ENCODE results near the gene SCAND1.
"Not testable (repeated sequence)": the region's sequence is repeated elsewhere in the genome, so short reads cannot be mapped to it uniquely, and the experiment has no call there.

The SCAND1 gene

GRCh38 chr20:35954200-35954906, at the start of gene SCAND1:
SCAND1 (minus strand) TSS chr20:35954502; CDS start chr20:35954284, 218 bp downstream.
- peak; percentile 85 to 95 for DNase-seq

DNA sequence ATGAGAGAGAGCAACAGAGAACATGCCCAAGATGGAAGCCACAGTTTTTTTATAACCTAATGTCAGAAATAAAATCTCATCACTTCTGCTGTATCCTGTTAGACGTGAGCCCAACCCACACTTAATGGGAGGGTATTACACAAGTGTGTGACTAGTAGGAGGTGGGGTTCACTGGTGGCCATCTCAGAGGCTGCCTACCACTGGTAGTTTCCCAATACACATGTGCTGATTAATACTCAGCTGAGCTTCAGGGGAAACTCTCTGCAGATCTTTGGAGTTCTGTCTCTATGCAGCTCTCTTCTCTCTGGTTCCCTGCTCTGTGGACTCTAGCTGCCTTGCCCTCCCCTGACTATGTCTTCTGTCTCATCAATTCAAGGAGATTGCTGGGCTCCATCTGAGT, 49.7 kb upstream of the SCAND1 start:
- DNase-seq, result no peak

GRCh38 chr20:36002855-36003254, 48.6 kb upstream of the SCAND1 start:
- DNase-seq, result no peak

DNA sequence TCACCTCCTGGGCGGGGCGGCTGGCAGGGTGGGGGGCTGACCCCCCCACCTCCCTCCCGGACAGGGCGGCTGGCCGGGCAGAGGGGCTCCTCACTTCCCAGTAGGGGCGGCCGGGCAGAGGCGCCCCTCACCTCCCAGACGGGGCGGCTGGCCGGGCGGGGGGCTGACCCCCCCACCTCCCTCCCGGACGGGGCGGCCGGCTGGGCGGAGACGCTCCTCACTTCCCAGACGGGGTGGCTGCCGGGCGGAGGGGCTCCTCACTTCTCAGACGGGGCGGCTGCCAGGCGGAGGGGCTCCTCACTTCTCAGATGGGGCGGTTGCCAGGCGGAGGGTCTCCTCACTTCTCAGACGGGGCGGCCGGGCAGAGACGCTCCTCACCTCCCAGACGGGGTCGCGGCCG, 47.0 kb upstream of the SCAND1 start:
- not testable (repeated sequence) for DNase-seq

GRCh38 chr20:35996492-35996891, 42.2 kb upstream of the SCAND1 start:
- not testable (repeated sequence) for DNase-seq

- peak; percentile 19 to 60 for DNase-seq
These were observed 40.7 kb upstream of the SCAND1 start for GRCh38 chr20:35994994-35995453.

GRCh38 chr20:35992713-35993335, 38.5 kb upstream of the SCAND1 start:
- peak in 1 of 2 experiments; percentile 28 for DNase-seq

DNA sequence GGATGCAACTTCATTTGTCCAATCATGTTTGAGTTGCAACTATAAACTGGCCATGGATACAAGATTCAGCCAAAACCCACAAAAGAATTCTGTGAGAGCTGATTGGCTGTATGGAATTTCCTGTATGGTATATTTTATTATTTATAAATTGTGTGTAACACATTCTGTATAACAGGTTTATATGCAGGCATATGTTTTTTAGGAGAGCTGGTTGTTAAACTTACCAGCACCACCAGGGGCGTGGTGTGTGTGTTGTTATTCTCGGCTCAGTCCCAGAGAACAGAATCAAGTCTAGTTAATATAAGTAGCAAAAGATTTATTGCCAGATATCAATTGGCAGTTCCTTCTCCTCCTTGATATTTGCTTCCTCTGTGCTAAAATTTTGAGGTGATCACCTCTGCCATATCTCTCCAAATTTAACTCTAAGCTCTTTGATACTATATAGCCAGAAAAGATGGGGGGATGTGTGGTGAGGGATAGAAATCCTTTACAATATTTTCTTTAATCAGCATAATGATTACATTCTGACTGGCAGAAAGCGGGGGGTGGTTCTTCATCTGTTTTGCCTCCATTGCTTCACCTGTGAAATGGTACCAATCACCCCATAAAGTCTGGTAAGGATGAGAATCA, 37.0 kb upstream of the SCAND1 start:
- no peak for DNase-seq

- DNase-seq, result no peak
These were observed 34.7 kb upstream of the SCAND1 start for GRCh38 chr20:35988910-35989463.

GRCh38 chr20:35985806-35986205, 31.5 kb upstream of the SCAND1 start:
- DNase-seq, result no peak

DNA sequence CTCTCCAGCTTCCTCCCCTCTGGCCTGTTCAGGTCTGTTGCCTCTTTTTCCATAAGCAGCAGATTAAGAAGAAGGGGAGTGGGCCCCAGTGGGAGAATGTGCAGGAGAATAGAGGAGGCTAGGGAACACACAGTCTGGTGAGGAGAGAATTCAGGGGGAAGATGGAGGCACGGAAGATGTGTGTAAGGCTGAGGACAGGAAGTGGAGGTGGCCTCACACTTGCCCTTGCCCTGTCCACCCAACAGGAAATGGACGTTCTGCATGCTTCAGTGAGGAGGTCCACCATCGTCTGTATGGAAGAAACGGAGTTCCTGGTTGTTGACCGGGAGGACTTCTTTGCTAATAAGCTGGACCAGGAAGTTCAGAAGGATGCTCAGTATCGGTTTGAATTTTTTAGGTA, 30.1 kb upstream of the SCAND1 start:
- no peak for DNase-seq

DNA sequence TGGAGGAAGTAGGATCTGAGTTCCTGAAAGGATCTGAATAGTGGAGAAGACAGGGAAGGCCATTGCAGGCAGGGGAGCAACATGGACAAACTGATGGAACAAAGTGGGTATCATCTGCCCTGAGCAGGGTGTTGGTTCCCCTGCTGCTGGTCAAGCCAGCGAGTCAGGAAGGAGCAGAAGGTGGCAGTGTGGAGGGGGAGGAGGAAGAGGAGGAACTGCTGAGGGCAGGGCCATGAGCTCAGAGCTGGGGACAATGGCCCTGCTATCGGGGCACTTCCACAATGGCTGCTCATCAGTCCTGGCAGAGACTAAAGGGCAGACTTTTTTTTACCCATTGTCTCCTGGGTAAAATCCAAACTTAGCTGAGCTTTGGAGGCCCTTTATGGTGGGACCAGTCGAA, 27.7 kb upstream of the SCAND1 start:
- no peak for DNase-seq

- no peak for DNase-seq
These were observed 25.2 kb upstream of the SCAND1 start for GRCh38 chr20:35979544-35979943.

GRCh38 chr20:35978041-35978513, 23.8 kb upstream of the SCAND1 start:
- DNase-seq, result no peak

DNA sequence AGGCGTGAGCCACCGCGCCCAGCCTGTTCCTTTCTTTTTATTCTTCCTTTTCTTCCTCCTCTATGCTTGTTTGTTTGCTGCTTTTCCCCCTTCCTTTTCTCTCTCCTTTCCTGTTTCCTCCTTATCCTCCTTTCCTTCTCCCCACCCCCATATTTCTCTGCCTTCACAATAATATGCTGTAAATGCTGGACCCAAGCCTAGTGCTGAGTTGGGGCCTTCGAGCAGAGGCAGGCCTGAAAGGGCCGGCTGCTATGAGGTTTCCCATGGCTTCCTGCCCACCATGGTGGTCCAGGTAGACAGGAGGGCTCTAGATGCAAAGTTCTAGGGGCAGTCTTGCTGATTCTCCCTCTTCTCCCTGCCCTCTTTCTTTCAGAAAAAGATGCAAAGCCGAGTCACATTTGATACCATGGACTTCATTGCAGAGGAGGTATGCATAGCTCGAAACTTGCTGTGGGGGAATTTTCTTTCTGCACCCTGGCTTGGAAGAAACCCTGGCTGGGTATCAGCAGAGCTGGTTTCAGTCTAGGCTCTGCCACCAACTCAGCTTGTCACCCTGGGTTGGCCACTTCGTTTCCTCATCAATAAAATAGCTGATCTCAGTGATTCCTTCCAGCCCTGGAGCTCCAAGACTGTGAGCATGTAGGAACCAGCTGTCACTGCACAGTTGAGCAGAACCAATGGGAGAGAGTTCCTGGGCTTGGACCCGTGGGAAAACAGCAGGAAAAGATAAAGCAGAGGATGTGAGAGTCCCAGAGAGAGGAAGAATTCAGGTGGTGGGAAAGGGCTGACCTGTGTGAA, 21.5 kb upstream of the SCAND1 start:
- no peak for DNase-seq

DNA sequence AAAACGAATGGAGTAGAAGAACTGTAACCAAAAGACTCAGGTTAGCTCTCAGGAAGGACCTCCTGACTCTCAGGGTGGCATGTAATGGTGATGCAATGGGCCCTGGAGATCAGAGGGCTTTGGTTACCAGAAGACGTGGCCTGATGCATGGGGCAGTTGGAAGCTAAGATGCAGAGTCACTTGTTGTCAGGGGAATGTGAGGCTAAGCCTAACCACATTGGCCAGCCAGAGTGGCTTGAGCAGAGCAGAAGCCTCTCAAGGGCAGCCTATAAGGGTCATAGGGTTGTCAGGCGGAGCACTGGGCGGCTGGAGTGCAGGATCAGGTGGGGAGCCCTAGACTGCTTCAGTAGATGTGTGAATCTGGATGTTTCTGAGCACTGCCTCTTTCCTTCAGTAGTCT, 20.0 kb upstream of the SCAND1 start:
- no peak for DNase-seq

GRCh38 chr20:35972462-35972861, 18.2 kb upstream of the SCAND1 start:
- no peak for DNase-seq

DNA sequence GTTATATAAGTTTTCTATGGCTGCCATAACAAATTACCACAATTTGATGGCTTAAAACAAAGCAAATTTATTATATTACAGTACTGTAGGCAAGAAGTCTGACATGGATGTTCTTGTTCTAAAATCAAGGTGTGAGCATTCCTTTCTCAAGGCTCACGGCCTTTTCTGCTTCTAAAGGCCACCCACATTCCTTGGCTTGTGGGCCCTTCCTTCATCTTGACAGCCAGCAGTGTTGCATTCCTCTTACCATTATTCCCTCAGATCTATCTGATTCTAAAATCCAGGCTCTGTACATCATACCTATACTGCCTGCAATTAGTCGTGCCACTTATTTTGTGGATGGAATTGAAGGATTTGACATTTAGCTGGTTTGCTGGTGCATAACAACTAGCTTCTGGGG, 17.7 kb upstream of the SCAND1 start:
- DNase-seq, result no peak

GRCh38 chr20:35968930-35969329, 14.6 kb upstream of the SCAND1 start:
- no peak for DNase-seq

- no peak for DNase-seq
These were observed 13.8 kb upstream of the SCAND1 start, which contains the start of gene CNBD2 for GRCh38 chr20:35967979-35968640. CNBD2 (plus strand) TSS chr20:35968590; CDS start chr20:35968763, 173 bp downstream.

DNA sequence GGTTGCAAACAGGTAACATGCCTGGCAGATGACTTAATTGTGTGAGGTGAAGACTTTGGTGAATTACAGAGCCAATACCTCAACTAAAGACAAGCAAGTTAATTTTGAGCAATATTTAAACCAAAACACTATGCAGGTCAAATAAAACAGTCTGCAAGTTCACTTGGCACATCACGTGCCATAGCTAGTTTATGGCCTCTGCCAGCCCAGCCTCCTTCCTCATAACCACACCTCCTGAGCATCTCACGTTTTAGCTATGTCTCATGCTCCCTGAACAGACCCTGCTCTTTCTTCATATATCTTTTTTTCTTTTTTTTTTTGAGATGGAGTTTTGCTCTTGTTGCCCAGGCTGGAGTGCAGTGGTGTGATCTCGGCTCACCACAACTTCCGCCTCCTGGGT, 9.6 kb upstream of the SCAND1 start:
- no peak for DNase-seq

DNA sequence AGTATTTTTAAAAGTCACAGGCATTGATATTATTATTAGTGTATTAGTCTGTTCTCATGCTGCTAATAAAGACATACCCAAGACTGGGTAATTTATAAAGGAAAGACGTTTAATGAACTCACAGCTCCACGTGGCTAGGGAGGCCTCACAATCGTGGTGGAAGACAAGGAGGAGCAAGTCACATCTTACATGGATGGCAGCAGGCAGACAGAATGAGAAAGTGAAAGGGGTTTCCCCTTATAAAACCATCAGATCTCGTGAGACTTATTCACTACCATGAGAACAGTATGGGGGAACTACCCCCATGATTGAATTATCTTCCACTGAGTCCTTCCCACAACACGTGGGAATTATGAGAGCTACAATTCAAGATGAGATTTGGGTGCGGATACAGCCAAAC, 5.0 kb upstream of the SCAND1 start:
- DNase-seq, result not testable (repeated sequence)

Measured in NCI-H187 (cell line).